Measurements from ENCODE around the gene MGMT. TPM values are rescaled to one million over a fixed set of nuclear protein-coding genes. Genes with fewer than 3 reads are reported as not detected.

MGMT gene
- total and polyA plus RNA-seq, 2 donors (not counting 3 experiments of a cell fraction or from before 2014, with no cell fraction given): 15.0 to 15.2 TPM

GRCh38 chr10:129769381-129770116, 302.5 kb downstream of the MGMT start:
- dilution Hi-C loops (cut with MboI; ENCODE audit: extremely low pct_ligation_motif_present, low sequenced_read_pairs) (no loop called here), intact Hi-C loops (cut with micrococcal nuclease) (no loop called here)
- Histone ChIP-seq H3K4me2 (ENCODE audit: insufficient read depth, low read length) (no peak overlapping the region), H3K9me3 (replicated peaks; ENCODE audit: control insufficient read depth, insufficient read depth, low read length) (peaks cover 2% of the 10 kb centered on the region), H3K36me3 (ENCODE audit: control insufficient read depth in 2 of 2, extremely low read depth in 1 of 2, insufficient read depth in 2 of 2, low read length in 2 of 2) (no peaks in the 10 kb centered on the region), H3K9ac (replicated peaks; ENCODE audit: extremely low read depth, insufficient read depth, low read length) (no peak overlapping the region), H2AFZ (ENCODE audit: low read depth, low read length) (no peak overlapping the region), H3K27me3 (ENCODE audit: control insufficient read depth in 2 of 2, insufficient read depth in 2 of 2, low read length in 2 of 2) (no peaks in the 10 kb centered on the region), H3K4me1 (ENCODE audit: control insufficient read depth, extremely low read depth, insufficient read depth, low read length) (no peaks in the 10 kb centered on the region), H3K27ac (ENCODE audit: insufficient read depth, low read depth, low read length) (no peak overlapping the region), H3K4me3 (replicated peaks in 1 of 3; ENCODE audit: insufficient read depth in 1 of 3, low read depth in 1 of 3, low read length in 3 of 3) (no peak overlapping the region), H3K9me1 (replicated peaks; ENCODE audit: control insufficient read depth, extremely low read depth, insufficient read depth, low read length) (no peaks in the 10 kb centered on the region), H3K79me2 (ENCODE audit: control insufficient read depth, insufficient read depth, low read length) (no peaks in the 10 kb centered on the region), H4K20me1 (replicated peaks; ENCODE audit: control insufficient read depth, extremely low read depth, insufficient read depth, low read length) (no peaks in the 10 kb centered on the region)
- no TSS peak for BruUV-seq (replicated peaks)
- no peak for TF ChIP-seq FOS (IDR thresholded peaks at IDR 0.05; ENCODE audit: borderline replicate concordance, insufficient read depth, low read length)
- no peak for TF ChIP-seq CTCF (IDR thresholded peaks at IDR 0.05; ENCODE audit: extremely low read depth in 1 of 2, insufficient read depth in 1 of 2, low read depth in 1 of 2, low read length in 2 of 2)
- no peak for TF ChIP-seq MYC (IDR thresholded peaks at IDR 0.05; ENCODE audit: low read depth, low read length)
- TF ChIP-seq GATA2 (IDR thresholded peaks at IDR 0.05; ENCODE audit: insufficient read depth, insufficient read length, low read depth, low read length): no peak
- TF ChIP-seq POLR2AphosphoS5 (IDR thresholded peaks at IDR 0.05; ENCODE audit: insufficient read depth, low read depth, low read length): no peak
- no peak for TF ChIP-seq JUN (IDR thresholded peaks at IDR 0.05; ENCODE audit: borderline replicate concordance, insufficient read depth, insufficient read length, low read depth)
- TF ChIP-seq EZH2 (IDR thresholded peaks at IDR 0.05; ENCODE audit: borderline replicate concordance, low read depth, low read length, severe bottlenecking): no peak
- POLR2A ChIA-PET: no interaction called here
- CTCF ChIA-PET: no interaction called here
- DNase-seq (ENCODE audit: low read depth, low spot score) (no peak), FAIRE-seq (no peak)
